GM20431 (cell line): ENCODE data around the gene SLIT1.

ENCODE experiments used
- in situ Hi-C: fragments of 300-500 bp; cut with MseI, MboI; formaldehyde crosslinking; loops from one replicate; pipeline ENCODE4 v1.15.0; 2020; ENCODE audit warnings: low sequenced_read_pairs; ENCODE audit not compliant: unreplicated experiment

SLIT1 gene

DNA sequence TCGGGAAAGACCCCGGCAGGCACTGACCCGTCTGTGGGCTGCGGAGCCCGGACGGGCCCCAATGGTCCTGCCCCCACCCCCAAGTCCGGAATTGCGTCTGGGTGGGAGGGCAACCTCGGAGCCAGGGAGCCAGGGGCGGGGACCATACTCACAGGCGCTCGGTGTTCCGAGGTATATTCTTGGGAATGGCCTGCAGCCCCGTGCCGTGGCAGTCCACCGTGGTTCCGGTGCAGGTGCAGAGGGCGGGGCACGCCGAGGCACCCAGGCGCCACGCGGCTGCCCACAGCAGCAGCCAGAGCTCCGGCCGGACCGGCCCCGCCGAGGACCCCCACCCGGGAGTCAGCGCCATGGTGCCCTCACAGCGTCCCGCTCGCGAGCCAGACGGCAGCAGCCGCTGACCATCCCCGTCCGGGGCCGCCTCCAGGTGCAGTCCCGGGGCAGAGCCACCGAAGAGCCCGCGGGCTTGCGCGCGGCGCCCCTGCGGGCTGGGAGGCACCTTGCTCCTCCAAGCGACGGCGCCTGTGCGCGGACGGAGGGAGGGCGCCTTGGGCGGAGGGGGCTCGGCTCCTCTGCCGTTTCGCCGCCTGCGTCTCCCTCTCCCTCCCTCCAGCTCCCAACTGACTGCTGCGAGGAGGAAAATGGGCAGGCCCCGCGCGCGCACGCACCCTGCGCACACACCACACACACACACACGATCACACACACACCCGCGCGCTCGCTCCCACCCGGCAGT, at the start of gene SLIT1:
Gene SLIT1, minus strand, starts transcription at position 634 of the 733 bp plus-strand sequence. Its CDS starts 285 bp downstream, at position 349.
- in situ Hi-C loops, result no loop called here

GRCh38 chr10:97235353-97235752, 49.6 kb upstream of the SLIT1 start:
- in situ Hi-C loops, result no loop called here

DNA sequence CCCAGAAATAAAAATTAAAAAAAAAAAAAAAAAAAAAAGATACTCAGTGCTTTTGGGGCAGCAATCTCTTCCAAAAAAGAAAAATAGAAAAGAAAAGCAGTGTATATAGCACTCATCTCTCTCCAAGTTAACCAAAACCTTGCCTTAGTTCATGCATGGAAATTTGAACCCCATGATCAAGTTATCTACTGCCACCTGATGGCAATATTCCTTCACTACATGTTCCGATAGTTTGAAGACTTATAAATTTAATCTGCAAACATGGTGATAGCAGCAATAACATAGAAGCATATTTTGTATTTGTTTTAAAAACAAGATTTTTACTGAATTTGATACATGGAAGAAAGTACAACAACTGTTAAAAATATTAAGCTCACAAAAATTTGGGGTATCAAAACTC, 48.6 kb upstream of the SLIT1 start:
- in situ Hi-C loops, result no loop called here

- in situ Hi-C loops, result no loop called here
Measured at GRCh38 chr10:97230146-97230545, 44.4 kb upstream of the SLIT1 start.

DNA sequence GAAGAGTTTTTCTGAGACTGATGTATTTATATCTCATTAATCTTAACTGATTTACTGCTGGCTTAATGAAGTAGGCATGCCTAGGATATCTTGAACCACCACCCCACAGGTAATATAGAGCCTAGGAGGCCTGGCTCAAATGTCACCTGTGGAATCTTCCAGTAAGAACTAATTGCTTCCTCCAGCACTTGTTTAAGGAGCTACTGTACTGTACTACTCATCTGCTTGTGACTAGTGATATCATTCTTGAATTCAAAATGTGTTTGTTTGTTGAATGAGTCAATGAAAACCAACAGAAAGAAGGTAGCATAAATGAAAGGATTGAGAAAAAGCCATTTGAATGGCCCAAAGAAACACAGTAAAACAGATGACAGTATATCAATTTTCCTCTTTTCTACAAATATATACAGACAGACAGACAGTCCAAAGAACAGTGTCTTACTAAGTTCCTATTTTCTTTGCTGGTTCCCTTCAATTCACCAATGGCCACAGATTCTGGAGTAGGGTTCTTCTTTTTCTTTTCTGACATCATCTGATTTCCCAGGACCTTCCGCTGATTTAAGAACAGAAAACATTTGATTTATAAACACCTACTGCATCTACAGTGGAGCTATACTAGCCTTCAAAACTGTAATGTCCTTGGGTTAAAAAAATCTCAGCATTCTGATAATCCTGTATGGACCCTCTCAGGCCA, 43.7 kb upstream of the SLIT1 start:
- in situ Hi-C loops, result no loop called here

DNA sequence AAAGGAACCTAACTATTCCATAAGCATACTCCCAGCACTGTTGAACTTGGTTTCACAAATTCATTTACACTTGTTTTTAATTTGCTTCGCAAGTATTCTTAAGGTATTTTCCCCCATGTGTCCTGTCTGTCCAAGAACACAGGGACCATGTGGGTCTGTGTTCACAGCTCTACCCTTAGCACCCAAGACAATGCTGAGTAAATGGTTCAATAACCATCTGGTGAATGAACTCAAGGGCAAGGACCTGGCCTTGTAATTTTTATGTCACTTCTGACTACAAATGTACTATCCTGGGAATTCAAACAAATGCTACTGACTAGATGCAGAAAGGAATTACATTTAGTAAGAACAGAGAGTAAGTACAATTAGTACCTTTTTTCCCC, 43.0 kb upstream of the SLIT1 start:
- in situ Hi-C loops, result no loop called here

DNA sequence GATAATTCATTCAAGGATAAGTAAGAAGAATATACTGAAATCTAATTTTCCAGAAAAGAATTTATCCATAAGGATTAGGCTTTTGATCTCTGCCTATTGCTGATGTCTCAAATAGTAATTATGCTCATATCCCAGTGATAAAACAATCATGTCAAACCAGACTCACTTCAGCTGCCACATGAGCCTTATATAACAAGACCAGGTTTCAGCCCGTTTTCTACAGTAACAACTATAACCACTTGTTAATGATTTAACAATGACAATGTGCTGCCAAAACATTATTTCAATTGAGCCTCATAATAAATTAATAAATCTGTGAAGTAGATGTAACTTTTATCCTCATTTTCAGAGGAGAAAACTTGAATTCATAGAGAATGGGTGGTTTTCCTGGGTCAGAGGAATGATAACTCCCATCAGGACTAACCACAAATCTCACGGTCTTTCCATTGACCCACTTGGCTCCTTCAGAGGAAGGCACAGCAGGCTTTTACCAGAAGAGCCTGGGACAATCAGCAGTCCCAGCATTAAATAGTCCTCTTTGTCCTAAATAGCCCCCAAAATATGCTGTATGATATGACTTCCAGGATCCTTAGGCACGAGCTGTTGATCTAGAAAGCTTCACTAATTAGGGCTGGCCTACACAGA, 42.5 kb upstream of the SLIT1 start:
- in situ Hi-C loops, result no loop called here

DNA sequence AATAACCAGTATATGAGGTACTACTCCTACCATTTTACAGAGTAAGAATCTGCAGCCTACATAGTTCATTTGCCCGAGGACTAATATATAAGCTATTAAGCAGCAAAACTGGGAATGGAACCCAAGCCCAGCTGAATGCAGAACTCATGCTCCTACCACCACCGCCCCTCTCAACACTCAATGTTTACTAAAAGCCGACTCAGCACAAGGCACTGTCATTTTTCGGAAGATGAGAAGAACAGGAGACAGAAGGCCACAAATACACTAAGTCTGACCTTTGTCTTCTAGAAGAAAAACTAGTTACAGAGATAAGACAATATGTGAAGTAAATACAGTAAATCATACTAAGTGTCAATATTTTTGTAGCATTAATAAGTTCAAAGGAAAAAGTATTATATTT, 40.6 kb upstream of the SLIT1 start:
- in situ Hi-C loops, result no loop called here

- in situ Hi-C loops, result loop anchor here (25.0 kb wide), 1 partner anchor 462 kb away; no protein-coding TSS in a partner anchor
Measured at GRCh38 chr10:97224483-97225435, 39.0 kb upstream of the SLIT1 start.

- in situ Hi-C loops, result loop anchor here (25.0 kb wide), 1 partner anchor 460 kb away; no protein-coding TSS in a partner anchor
Measured at GRCh38 chr10:97222326-97222961, 36.7 kb upstream of the SLIT1 start.

DNA sequence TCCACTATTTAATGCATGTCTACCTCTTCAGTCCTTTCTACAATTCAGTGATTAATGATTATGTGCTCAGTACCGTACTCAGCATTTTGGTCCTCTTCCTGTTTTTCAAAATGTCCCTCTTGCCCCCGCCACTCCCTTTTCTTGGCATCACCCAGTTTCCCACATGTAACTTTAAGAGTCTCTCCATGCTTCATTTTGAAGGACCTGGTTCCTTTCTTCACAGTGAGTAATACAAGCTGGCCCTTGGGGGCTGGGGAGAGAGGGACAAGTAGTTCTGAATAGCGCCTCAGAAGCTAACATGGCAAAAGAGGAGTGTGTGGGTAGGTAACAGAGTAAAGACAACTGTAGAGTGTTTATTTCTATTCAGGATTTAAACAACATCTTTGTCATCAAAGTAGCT, 34.6 kb upstream of the SLIT1 start:
- in situ Hi-C loops, result loop anchor here (25.0 kb wide), 1 partner anchor 458 kb away; no protein-coding TSS in a partner anchor

DNA sequence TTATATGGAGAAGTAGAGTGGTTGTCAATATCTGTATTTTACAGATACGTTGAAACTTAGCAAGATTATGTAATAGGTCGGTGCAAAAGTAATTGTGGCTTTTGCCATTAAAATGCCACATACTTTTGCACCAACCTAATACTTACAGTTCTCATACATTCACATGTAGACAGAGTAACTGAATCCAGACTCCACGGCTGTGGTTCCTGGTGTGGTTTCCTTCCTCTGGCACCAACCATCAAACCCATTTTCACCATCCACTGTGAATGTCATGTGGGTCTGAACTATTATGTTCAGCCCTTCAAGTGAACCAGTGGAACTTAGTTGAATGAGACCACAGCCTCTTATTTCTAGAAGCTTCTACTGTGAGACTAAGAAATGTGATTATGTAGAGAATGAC, 31.5 kb upstream of the SLIT1 start:
- in situ Hi-C loops, result loop anchor here (25.0 kb wide), 1 partner anchor 455 kb away; no protein-coding TSS in a partner anchor

DNA sequence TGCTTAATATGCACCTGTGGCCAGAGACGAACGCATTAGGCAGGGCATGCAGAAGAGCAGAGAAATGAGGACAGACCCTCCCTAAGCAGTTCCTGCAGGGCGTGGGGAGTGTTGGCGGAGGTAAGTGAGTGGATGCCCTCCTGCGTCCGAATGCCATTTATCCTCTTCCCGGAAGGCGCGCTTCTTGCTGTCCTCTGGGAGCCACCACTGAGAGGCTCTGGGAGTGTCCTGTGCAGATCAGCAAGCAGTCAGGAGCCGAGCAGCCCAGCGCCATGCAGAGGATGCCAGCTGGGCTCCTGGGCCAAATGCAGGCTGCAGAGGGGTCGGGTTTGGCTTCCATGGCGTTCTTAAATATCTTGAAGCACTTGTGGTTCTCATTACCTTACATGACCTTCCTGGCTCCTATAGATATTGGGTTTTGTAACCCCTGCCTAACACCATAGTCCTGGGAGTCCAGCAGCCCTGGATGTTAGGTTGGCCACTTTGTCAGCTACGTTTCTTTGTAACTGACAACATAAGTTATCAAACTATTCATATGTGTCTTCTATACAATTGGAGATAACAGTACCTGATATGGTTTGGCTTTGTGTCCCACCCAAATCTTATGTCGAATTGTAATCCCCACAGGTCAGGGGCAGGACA, 30.0 kb upstream of the SLIT1 start:
- in situ Hi-C loops, result loop anchor here (25.0 kb wide), 1 partner anchor 453 kb away; no protein-coding TSS in a partner anchor

GRCh38 chr10:97213431-97213830, 27.7 kb upstream of the SLIT1 start:
- in situ Hi-C loops, result loop anchor here (25.0 kb wide), 1 partner anchor 451 kb away; no protein-coding TSS in a partner anchor

- in situ Hi-C loops, result loop anchor here (25.0 kb wide), 1 partner anchor 449 kb away; no protein-coding TSS in a partner anchor
Measured at GRCh38 chr10:97211229-97211628, 25.5 kb upstream of the SLIT1 start.

GRCh38 chr10:97210543-97210960, 24.8 kb upstream of the SLIT1 start:
- in situ Hi-C loops, result loop anchor here (25.0 kb wide), 1 partner anchor 448 kb away; no protein-coding TSS in a partner anchor

GRCh38 chr10:97207756-97208346, 22.1 kb upstream of the SLIT1 start:
- in situ Hi-C loops, result loop anchor here (5.0 to 25.0 kb wide), 2 partner anchors 136 to 446 kb away; no protein-coding TSS in a partner anchor

GRCh38 chr10:97207131-97207530, 21.4 kb upstream of the SLIT1 start:
- in situ Hi-C loops, result loop anchor here (5.0 to 25.0 kb wide), 2 partner anchors 135 to 445 kb away; no protein-coding TSS in a partner anchor
